ENCODE data around the gene NRIP3. TPM values are rescaled to one million over a fixed set of nuclear protein-coding genes. Genes with fewer than 3 reads are reported as not detected.

Gene NRIP3
- 0.81 to 1.1 TPM (median 0.98 TPM) in 5 replicates for total RNA-seq (2022; extraction: Qiagen RNA extraction; ENCODE audit: low read depth)

DNA sequence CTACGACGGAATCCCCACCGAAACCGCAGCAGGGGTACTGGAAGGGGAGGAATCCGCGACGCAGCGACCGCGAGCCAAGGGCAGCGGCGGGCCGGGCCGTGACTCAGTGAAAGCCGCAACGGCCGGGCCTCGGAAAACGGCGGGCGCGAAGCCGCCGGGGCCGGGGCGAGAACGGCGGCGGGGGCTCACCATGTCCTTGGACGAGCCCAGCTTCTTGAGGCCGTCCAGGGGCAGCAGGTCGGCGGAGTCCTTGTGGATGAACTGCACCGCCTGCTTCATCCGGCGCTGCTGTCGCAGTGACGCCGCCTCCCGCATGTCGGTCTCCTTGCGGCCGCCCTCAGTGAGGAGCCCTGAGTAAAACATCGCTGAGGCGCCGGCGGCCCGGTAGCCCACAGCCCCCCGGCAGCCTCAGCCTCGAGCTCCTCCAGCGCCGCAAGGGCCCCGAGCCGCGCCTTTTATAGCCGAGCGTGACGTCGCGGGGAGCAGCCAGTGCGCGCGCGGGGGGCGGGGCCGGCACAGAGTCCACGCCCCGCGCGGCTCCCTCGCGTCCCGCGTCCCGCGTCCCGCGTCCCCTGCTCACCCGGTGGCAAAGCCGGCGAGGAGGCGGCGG, at the start of gene NRIP3:
Gene NRIP3 (minus strand): TSS at position 429 of the 610 bp plus-strand sequence. CDS start 66 bp downstream, at position 363.

DNA sequence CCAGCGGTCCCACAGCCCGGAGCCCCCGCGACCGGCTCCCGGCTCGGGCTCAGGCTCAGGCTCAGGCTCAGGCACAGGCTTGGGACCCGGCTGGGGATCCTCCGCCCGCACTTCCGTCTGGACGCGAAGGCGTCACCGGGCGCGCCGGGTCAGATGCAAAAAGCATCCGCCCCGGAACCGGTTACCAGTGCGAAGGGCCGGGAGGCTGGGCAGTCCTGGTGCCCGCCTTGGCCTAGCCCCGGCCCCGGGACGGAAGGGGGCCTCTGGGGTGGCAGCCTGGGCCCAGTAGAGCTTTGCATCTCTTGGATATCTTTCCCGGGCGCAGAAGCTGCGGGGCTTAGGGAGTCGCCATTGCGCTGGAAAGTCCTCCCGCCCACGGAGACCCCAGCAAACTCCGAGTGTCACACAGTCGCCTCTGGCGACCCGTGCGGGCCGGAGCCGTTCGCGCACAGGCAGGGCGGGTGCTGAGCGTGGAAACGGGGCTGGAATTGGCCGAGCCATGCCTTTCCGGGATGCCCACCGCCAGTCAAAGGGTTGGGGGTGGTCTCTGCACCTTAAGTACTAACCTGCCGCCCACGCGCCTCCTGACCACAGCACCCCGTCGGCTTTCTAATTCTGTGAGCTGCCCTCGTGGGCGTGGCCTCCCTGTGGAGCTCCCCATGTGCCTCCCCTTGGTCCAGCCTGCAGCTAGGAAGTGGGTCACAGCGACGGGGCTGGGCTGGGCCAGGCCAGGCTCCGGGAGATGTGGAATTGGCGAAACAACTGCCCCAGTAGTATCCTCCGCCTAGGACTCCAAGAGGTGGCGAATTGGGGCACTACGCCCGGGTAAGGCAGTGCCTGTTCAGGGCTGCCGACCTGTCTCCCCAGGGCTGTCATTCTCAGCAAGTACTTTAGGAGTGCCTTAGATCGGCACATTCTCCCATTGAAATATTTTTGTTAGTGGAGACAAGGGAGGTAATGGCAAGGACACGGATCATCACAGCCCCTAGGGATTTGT, 39.2 kb downstream of the NRIP3 start, which contains the start of gene TMEM9B:
Gene TMEM9B (minus strand): TSS at position 119 of the 997 bp plus-strand sequence. CDS start 129 bp downstream, outside the sequence.

DNA sequence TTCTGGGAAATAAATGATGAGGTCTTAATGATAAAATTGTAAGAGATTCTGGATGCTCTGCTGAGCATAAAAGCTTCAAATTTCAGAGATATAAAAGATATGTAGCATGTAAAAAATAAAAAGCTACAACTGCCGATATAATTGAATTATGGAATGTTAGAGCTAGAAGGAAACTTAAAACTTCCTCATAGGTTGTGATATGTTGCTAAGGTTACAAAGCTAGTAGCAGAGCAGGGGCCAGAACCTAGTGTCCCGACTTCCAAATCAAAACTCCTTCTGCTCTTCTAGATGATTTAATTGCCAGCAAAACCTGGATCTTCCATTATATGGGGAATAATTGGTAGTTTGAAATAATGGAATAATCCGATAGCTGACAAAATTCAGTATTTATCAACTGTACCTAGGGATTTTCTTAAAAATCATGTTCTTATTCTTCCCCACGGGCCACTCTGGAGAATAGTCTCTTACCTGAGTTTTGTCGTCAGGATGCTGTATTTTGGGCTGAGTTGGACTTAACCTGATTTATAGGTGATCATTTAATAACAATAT, 61.2 kb downstream of the NRIP3 start, which contains the start of gene ASCL3:
Gene ASCL3 (minus strand): TSS at position 499 of the 549 bp plus-strand sequence. CDS start 4,855 bp downstream, outside the sequence.

DNA sequence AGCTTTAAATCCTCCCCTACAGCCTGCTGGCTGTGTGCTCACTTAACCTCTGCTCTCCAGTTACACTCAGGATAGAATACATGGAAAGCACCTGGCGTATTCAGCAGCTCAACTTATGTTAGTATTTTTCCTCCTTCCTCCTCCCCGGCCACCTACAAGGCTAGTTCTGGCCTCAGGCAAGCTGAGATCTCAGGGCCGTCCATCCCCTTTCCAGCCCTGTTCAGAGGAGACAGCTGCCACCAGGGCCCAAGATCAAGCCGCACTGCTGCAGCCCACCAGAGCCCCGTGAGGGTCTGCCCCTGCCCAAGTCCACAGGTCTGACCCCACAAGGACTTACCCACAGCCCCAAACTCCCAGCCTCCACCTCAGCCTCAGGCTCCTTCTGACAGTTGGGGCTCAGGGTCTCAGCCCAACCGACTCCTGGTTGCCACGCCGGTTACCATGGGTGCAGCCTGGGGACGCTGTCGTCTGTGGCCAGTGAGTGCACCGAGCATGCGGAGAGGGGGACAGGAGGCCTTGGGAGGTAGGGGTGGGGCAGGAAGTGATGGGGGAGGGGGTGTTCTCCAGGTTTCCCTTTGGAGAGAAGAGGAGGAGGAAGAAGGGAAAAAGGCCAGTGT, 71.1 kb downstream of the NRIP3 start, which contains the start of gene C11orf16:
Gene C11orf16 (minus strand): TSS at position 384 of the 617 bp plus-strand sequence. CDS start 639 bp downstream, outside the sequence.

Other genes with a start within 250 kb of the NRIP3 start
- gene AKIP1, start 92.8 kb downstream of the NRIP3 start, total RNA-seq (2022; extraction: Qiagen RNA extraction; ENCODE audit: low read depth): 39.4 to 45.1 TPM (median 40.5 TPM) in 5 replicates
- not detected in 5 replicates for gene C11orf16, start 71.1 kb downstream of the NRIP3 start, total RNA-seq (2022; extraction: Qiagen RNA extraction; ENCODE audit: low read depth)
- not detected in 5 replicates for gene ASCL3, start 61.0 kb downstream of the NRIP3 start, total RNA-seq (2022; extraction: Qiagen RNA extraction; ENCODE audit: low read depth)
- 30.7 to 39.2 TPM (median 34.7 TPM) in 5 replicates for gene TMEM9B, start 39.6 kb downstream of the NRIP3 start, total RNA-seq (2022; extraction: Qiagen RNA extraction; ENCODE audit: low read depth)
- gene SCUBE2, start 87.6 kb upstream of the NRIP3 start, total RNA-seq (2022; extraction: Qiagen RNA extraction; ENCODE audit: low read depth): 0.25 to 0.78 TPM (median 0.44 TPM) in 5 replicates